Skeletal muscle cell (primary cell): ENCODE data around the gene ACY1.
"Not testable (repeated sequence)": the region's sequence is repeated elsewhere in the genome, so short reads cannot be mapped to it uniquely, and the experiment has no call there.

ENCODE experiments used
- DNase-seq: peaks from one replicate; pipeline ENCODE4 v3.0.0-alpha.2; 2010; ENCODE audit warnings: low read depth
- H3K4me3 ChIP-seq: 2 replicates; pipeline ENCODE4 v1.5.1; 2011; ENCODE audit warnings: low read depth, mild to moderate bottlenecking, control low read depth, low read length, moderate library complexity

ACY1 gene

GRCh38 chr3:52020796-52021195 lies 37.5 kb downstream of the ACY1 start:
- no peak overlapping the region for H3K4me3 ChIP-seq
- no peak for DNase-seq

- DNase-seq, result no peak
- H3K4me3 ChIP-seq, result no peak overlapping the region
These were observed 38.3 kb downstream of the ACY1 start for GRCh38 chr3:52021489-52022268.

- no peak overlapping the region for H3K4me3 ChIP-seq
- no peak for DNase-seq
These were observed 39.2 kb downstream of the ACY1 start for GRCh38 chr3:52022323-52023100.

- DNase-seq, result no peak
- no peak overlapping the region for H3K4me3 ChIP-seq
These were observed 39.9 kb downstream of the ACY1 start for GRCh38 chr3:52023101-52023770.

- no peak for DNase-seq
- H3K4me3 ChIP-seq, result no peak overlapping the region
These were observed 40.8 kb downstream of the ACY1 start for GRCh38 chr3:52023860-52024764.

- no peak overlapping the region for H3K4me3 ChIP-seq
- DNase-seq, result no peak
These were observed 41.6 kb downstream of the ACY1 start for GRCh38 chr3:52024765-52025452.

GRCh38 chr3:52025453-52025852 lies 42.1 kb downstream of the ACY1 start:
- H3K4me3 ChIP-seq, result no peak overlapping the region
- no peak for DNase-seq

GRCh38 chr3:52026041-52026440 lies 42.7 kb downstream of the ACY1 start:
- no peak overlapping the region for H3K4me3 ChIP-seq
- peak; percentile 16 for DNase-seq

- no peak for DNase-seq
- no peak overlapping the region for H3K4me3 ChIP-seq
These were observed 45.2 kb downstream of the ACY1 start for GRCh38 chr3:52028572-52028971.

GRCh38 chr3:52029053-52029452 lies 45.7 kb downstream of the ACY1 start:
- no peak overlapping the region for H3K4me3 ChIP-seq
- DNase-seq, result no peak

- no peak overlapping the region for H3K4me3 ChIP-seq
- DNase-seq, result no peak
These were observed 46.2 kb downstream of the ACY1 start for GRCh38 chr3:52029535-52029934.

- no peak for DNase-seq
- no peak overlapping the region for H3K4me3 ChIP-seq
These were observed 47.5 kb downstream of the ACY1 start for GRCh38 chr3:52030714-52031310.

GRCh38 chr3:52031896-52032295 lies 48.6 kb downstream of the ACY1 start:
- H3K4me3 ChIP-seq, result no peak overlapping the region
- DNase-seq, result no peak

- H3K4me3 ChIP-seq, result no peak overlapping the region
These were observed 49.5 kb downstream of the ACY1 start for GRCh38 chr3:52032702-52033408.

GRCh38 chr3:52033748-52034147 lies 50.4 kb downstream of the ACY1 start:
- not testable (repeated sequence) for DNase-seq, H3K4me3 ChIP-seq

More at GRCh38 chr3:52032702-52033408, 49.5 kb downstream of the ACY1 start:
- no peak for DNase-seq

- H3K4me3 ChIP-seq, result no peak overlapping the region
- no peak for DNase-seq
These were observed 50.9 kb downstream of the ACY1 start for GRCh38 chr3:52034212-52034611.

- DNase-seq, result no peak
- H3K4me3 ChIP-seq, result no peak overlapping the region
These were observed 51.3 kb downstream of the ACY1 start for GRCh38 chr3:52034651-52035050.

GRCh38 chr3:52036222-52036694 lies 52.9 kb downstream of the ACY1 start:
- no peak for DNase-seq
- H3K4me3 ChIP-seq, result no peak overlapping the region
